Sigmoid colon (tissue), 7 donors: ENCODE data around the gene CTNNBL1. TPM values are rescaled to one million over a fixed set of nuclear protein-coding genes. Genes with fewer than 3 reads are reported as not detected.

Source experiments
- DNase-seq: peaks from one replicate; pipeline ENCODE4 v3.0.0-alpha.2; 2019
- H3K27ac ChIP-seq, 4 donors: fragments of 200-600 bp; sonication (generic); one replicate each; pipeline ENCODE4 v1.5.1; 2016 to 2019; ENCODE audit warnings: mild to moderate bottlenecking in 1 of 4
- H3K27me3 ChIP-seq, 3 donors: fragments of 200-600 bp; sonication (generic); one replicate each; pipeline ENCODE4 v1.5.1; 2019; ENCODE audit warnings: mild to moderate bottlenecking in 1 of 3
- H3K36me3 ChIP-seq, 4 donors: fragments of 200-600 bp; sonication (generic); one replicate each; pipeline ENCODE4 v1.5.1; 2016 to 2019
- H3K4me1 ChIP-seq, 4 donors: fragments of 200-600 bp; sonication (generic); one replicate each; pipeline ENCODE4 v1.5.1; 2017 to 2019
- H3K4me3 ChIP-seq, 4 donors: fragments of 200-600 bp; sonication (generic); one replicate each; pipeline ENCODE4 v1.5.1; 2017 to 2019; ENCODE audit warnings: mild to moderate bottlenecking in 2 of 4, moderate library complexity in 1 of 4
- H3K9me3 ChIP-seq, 4 donors: fragments of 200-600 bp in 3 of 4; sonication (generic) in 3 of 4; one replicate each; pipeline versions ENCODE4 v1.5.1 to v1.6.1; 2013 to 2019
- CTCF ChIP-seq, 4 experiments: fragments of 450-650 bp in 3 of 4; fragments of 200-600 bp in 1 of 4; IDR thresholded peaks; one replicate each; pipeline ENCODE4 v1.5.1; 2016 to 2019; ENCODE audit warnings: antibody characterized with exemption in 4 of 4, mild to moderate bottlenecking in 3 of 4, moderate library complexity in 2 of 4
- EP300 ChIP-seq, 4 donors: sonication (generic); formaldehyde crosslinking; IDR thresholded peaks; one replicate each; pipeline ENCODE4 v1.6.1; 2017; ENCODE audit warnings: antibody characterized with exemption in 4 of 4
- POLR2A ChIP-seq, 2 donors: fragments of 450-650 bp; IDR thresholded peaks; one replicate each; pipeline ENCODE4 v1.6.1; 2016; ENCODE audit warnings: antibody characterized with exemption in 2 of 2, mild to moderate bottlenecking in 2 of 2, moderate library complexity in 2 of 2
- POLR2AphosphoS5 ChIP-seq, 4 donors: sonication (generic); formaldehyde crosslinking; IDR thresholded peaks; one replicate each; pipeline ENCODE4 v1.6.1; 2017; ENCODE audit warnings: antibody characterized with exemption in 4 of 4
- WGBS, 2 donors: extraction: QIAGEN DNeasy Blood & Tissue Kit; methylation state at CpG; one replicate each; pipeline ENCODE4 v1.1.7; 2013; 5-methylcytosine and 5-hydroxymethylcytosine counted together
- intact Hi-C: fragments of 100-400 bp; cut with DNase I; formaldehyde crosslinking; loops from one replicate; pipeline ENCODE4 v1.15.1; 2023
- polyA plus RNA-seq, 3 donors: library from polyadenylated mRNA; stranded (reverse); fragments of 200-250 nt; gene quantifications; one replicate each; pipeline ENCODE4 v1.2.3, GENCODE V29; 2013
- total RNA-seq, 4 donors: library from RNA; depleted of rRNA; stranded (reverse); fragments of >200 nt; gene quantifications; one replicate each; pipeline ENCODE4 v1.1.0, GENCODE V29; 2016
- donor health status: healthy with polysubstance abuse.
- donor health status: Bipolar disorder and iron deficiency.
- donor health status: healthy.

The CTNNBL1 gene
- total and polyA plus RNA-seq, 7 donors: 27.3 to 47.9 (median 34.8) TPM

- H3K4me1 ChIP-seq: peaks cover 0 to 10% (median 5%) of the 10 kb centered on the region in 4 donors
- intact Hi-C loops: no loop called here
- TF ChIP-seq CTCF (IDR thresholded peaks at IDR 0.05) (no peak), EP300 (IDR thresholded peaks at IDR 0.05) (no peak), POLR2A (IDR thresholded peaks at IDR 0.05) (no peak), POLR2AphosphoS5 (IDR thresholded peaks at IDR 0.05) (no peak)
- no peak overlapping the region for H3K4me3 ChIP-seq
- WGBS, 2 donors: 89 to 92% methylated on average over 3 of the region's 3 CpGs
- no peak overlapping the region for H3K27ac ChIP-seq
- no peak for DNase-seq
- H3K9me3 ChIP-seq: no peaks in the 10 kb centered on the region
- peaks cover 0 to 32% (median 10%) of the 10 kb centered on the region in 4 donors for H3K36me3 ChIP-seq
- H3K27me3 ChIP-seq: no peaks in the 10 kb centered on the region
Observed at GRCh38 chr20:37741055-37741454, 47.2 kb downstream of the CTNNBL1 start.

- 59 to 75% methylated on average over 1 of the region's 1 CpG for WGBS, 2 donors
- peaks cover 0 to 35% (median 10%) of the 10 kb centered on the region in 4 donors for H3K36me3 ChIP-seq
- no peak for TF ChIP-seq POLR2A (IDR thresholded peaks at IDR 0.05)
- no peak for TF ChIP-seq CTCF (IDR thresholded peaks at IDR 0.05)
- no peak for TF ChIP-seq EP300 (IDR thresholded peaks at IDR 0.05)
- TF ChIP-seq POLR2AphosphoS5 (IDR thresholded peaks at IDR 0.05): no peak
- H3K4me3 ChIP-seq: no peak overlapping the region
- no peaks in the 10 kb centered on the region for H3K27me3 ChIP-seq
- H3K4me1 ChIP-seq: peaks cover 0 to 10% (median 5%) of the 10 kb centered on the region in 4 donors
- intact Hi-C loops: no loop called here
- no peak overlapping the region for H3K27ac ChIP-seq
- DNase-seq: no peak
- H3K9me3 ChIP-seq: no peaks in the 10 kb centered on the region
Observed at GRCh38 chr20:37741570-37741969, 47.7 kb downstream of the CTNNBL1 start.

- WGBS, 2 donors: 90 to 94% methylated on average over 2 of the region's 2 CpGs
- Histone ChIP-seq H3K4me1 (peaks cover 0 to 10% (median 5%) of the 10 kb centered on the region in 4 donors), H3K36me3 (peaks cover 0 to 35% (median 10%) of the 10 kb centered on the region in 4 donors), H3K9me3 (no peaks in the 10 kb centered on the region), H3K27me3 (no peaks in the 10 kb centered on the region), H3K27ac (no peak overlapping the region), H3K4me3 (no peak overlapping the region)
- TF ChIP-seq POLR2AphosphoS5 (IDR thresholded peaks at IDR 0.05): no peak
- no peak for TF ChIP-seq CTCF (IDR thresholded peaks at IDR 0.05)
- no peak for DNase-seq
- intact Hi-C loops: no loop called here
Observed at GRCh38 chr20:37742131-37742530, 48.3 kb downstream of the CTNNBL1 start.

GRCh38 chr20:37744347-37744746 is 50.5 kb downstream of the CTNNBL1 start:
- DNase-seq: no peak
- TF ChIP-seq CTCF (IDR thresholded peaks at IDR 0.05): no peak
- TF ChIP-seq POLR2AphosphoS5 (IDR thresholded peaks at IDR 0.05): no peak
- no peak for TF ChIP-seq EP300 (IDR thresholded peaks at IDR 0.05)
- no peak for TF ChIP-seq POLR2A (IDR thresholded peaks at IDR 0.05)
- Histone ChIP-seq H3K9me3 (no peaks in the 10 kb centered on the region), H3K27ac (no peak overlapping the region), H3K4me3 (no peak overlapping the region), H3K27me3 (no peaks in the 10 kb centered on the region), H3K36me3 (peaks cover 0 to 36% (median 6%) of the 10 kb centered on the region in 4 donors), H3K4me1 (peaks cover 0 to 10% (median 5%) of the 10 kb centered on the region in 4 donors)
- 91 to 96% methylated on average over 2 of the region's 2 CpGs for WGBS, 2 donors
- intact Hi-C loops: no loop called here

GRCh38 chr20:37745553-37745952 is 51.7 kb downstream of the CTNNBL1 start:
- DNase-seq: no peak
- H3K4me1 ChIP-seq: peaks cover 0 to 10% (median 5%) of the 10 kb centered on the region in 4 donors
- H3K4me3 ChIP-seq: no peak overlapping the region
- intact Hi-C loops: no loop called here
- H3K9me3 ChIP-seq: no peaks in the 10 kb centered on the region
- TF ChIP-seq CTCF (IDR thresholded peaks at IDR 0.05) (no peak), POLR2A (IDR thresholded peaks at IDR 0.05) (no peak)
- peaks cover 0 to 40% (median 6%) of the 10 kb centered on the region in 4 donors for H3K36me3 ChIP-seq
- no peaks in the 10 kb centered on the region for H3K27me3 ChIP-seq
- no peak overlapping the region for H3K27ac ChIP-seq
- WGBS, 2 donors: 70 to 90% methylated on average over 3 of the region's 3 CpGs
